ENCODE measurements around the gene MSANTD2.

- no peak for TF ChIP-seq CTCF (IDR thresholded peaks at IDR 0.05)
- TF ChIP-seq POLR2A (IDR thresholded peaks at IDR 0.05) = no peak
Measured at GRCh38 chr11:124779568-124779967, 20.6 kb downstream of the MSANTD2 start.
